PC-3 (cell line): ENCODE measurements around the gene BPIFB1.

ENCODE experiments used
- EZH2 ChIP-seq: fragments of 300-600 bp; sonication (generic); IDR thresholded peaks from one replicate; pipeline ENCODE4 v1.6.1; 2017; ENCODE audit warnings: antibody characterized with exemption, mild to moderate bottlenecking, low read length; ENCODE audit not compliant: unreplicated experiment
- EZH2phosphoT487 ChIP-seq: fragments of 300-600 bp; sonication (generic); IDR thresholded peaks from 2 replicates; pipeline ENCODE4 v1.6.1; 2018; ENCODE audit warnings: mild to moderate bottlenecking, antibody characterized with exemption, low read length, borderline replicate concordance
- TF ChIP-seq, protein P1 (sequence below): fragments of 300-600 bp; sonication (generic); conservative IDR thresholded peaks from 2 replicates; pipeline ENCODE4 v1.5.1; 2017; ENCODE audit warnings: antibody characterized with exemption, low read depth, mild to moderate bottlenecking, low read length

DNA sequence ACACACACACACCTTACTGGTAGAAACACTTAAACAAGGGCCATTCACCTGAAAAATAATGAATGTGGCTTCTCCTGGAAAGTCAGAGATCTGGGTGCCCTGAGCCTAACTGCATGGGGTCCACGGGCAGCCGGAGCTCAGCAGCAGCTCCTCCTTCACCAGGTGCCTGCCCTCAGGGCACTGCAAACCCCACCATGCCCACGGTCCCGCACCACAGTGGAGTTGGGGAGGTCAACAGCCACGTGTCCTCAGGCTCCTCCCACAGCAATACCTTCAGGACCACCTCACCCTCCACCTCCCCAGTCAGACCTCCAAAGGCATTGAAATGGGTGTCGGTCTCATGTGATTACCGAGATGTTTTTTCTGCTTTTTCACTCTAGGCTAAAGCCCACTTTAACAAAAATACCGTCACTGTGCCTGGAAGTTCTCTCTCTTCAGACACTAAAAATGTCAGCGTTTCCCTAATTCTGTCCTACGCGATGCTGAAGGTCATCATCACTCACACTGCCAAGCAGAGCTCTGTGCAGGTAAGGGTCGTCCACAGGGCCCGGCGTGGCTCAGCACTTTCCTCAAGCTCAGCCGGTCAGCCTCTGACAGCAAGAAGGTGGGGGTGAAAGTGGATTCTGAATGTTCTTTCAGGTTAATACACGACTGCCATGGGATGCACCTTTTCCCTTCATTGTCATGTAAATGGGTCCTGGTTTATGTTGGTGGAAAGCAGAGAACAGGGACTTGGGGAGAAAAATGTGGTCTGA lies 69.4 kb downstream of the BPIFB1 start:
- TF ChIP-seq, protein P1, sequence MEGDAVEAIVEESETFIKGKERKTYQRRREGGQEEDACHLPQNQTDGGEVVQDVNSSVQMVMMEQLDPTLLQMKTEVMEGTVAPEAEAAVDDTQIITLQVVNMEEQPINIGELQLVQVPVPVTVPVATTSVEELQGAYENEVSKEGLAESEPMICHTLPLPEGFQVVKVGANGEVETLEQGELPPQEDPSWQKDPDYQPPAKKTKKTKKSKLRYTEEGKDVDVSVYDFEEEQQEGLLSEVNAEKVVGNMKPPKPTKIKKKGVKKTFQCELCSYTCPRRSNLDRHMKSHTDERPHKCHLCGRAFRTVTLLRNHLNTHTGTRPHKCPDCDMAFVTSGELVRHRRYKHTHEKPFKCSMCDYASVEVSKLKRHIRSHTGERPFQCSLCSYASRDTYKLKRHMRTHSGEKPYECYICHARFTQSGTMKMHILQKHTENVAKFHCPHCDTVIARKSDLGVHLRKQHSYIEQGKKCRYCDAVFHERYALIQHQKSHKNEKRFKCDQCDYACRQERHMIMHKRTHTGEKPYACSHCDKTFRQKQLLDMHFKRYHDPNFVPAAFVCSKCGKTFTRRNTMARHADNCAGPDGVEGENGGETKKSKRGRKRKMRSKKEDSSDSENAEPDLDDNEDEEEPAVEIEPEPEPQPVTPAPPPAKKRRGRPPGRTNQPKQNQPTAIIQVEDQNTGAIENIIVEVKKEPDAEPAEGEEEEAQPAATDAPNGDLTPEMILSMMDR, result no peak
- no peak for TF ChIP-seq EZH2
- no peak for TF ChIP-seq EZH2phosphoT487
